NCI-H748 (cell line): Measurements from ENCODE around the gene ACAA1.
"Not testable (repeated sequence)": the region's sequence is repeated elsewhere in the genome, so short reads cannot be mapped to it uniquely, and the experiment has no call there.

Source experiments
- DNase-seq: peaks from one replicate; lab custom pipeline; 2025; ENCODE audit not compliant: unreplicated experiment; lab: John Stamatoyannopoulos, UW

ACAA1 gene

GRCh38 chr3:38083871-38084333 lies 53.0 kb downstream of the ACAA1 start:
- DNase-seq = no peak

- DNase-seq = not testable (repeated sequence)
Observed at GRCh38 chr3:38083254-38083653, 53.7 kb downstream of the ACAA1 start.

GRCh38 chr3:38082296-38082695 lies 54.6 kb downstream of the ACAA1 start:
- DNase-seq = not testable (repeated sequence)

GRCh38 chr3:38077073-38077472 lies 59.9 kb downstream of the ACAA1 start:
- not testable (repeated sequence) for DNase-seq
